Activated CD8-positive, alpha-beta memory T cell treated with anti-CD3 and anti-CD28 coated beads, Interleukin-2, amount 50 U/mL, for 4 hours (primary cell): Measurements from ENCODE around the gene XYLB.
"Not testable (repeated sequence)": the region's sequence is repeated elsewhere in the genome, so short reads cannot be mapped to it uniquely, and the experiment has no call there.

Experiments used
- DNase-seq: peaks from one replicate; pipeline ENCODE4 v3.0.0-alpha.2; 2020

Gene XYLB

GRCh38 chr3:38401246-38401962 is 54.8 kb downstream of the XYLB start:
- no peak for DNase-seq

- no peak for DNase-seq
Measured at GRCh38 chr3:38404286-38404685, 57.7 kb downstream of the XYLB start.

DNA sequence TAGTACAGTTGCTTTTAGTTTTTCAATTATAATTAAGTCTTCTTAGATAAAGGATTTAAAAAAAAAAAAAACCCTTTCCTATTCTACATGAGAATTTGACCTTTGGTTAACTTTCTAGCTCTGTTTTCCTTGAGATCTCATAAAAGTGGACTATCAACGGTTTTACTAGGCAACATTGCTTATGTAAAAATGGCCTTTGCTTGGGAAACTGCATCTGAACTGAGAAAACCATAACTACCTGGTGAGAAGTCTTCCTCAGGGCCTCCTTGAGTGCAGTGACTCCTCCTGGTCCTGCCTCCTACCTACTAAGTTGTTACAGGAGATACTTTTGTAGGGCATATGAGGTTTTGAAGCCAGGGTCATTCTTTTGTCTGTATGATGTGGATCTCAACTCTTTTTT is 65.0 kb downstream of the XYLB start:
- no peak for DNase-seq

- not testable (repeated sequence) for DNase-seq
Measured at GRCh38 chr3:38420758-38421157, 74.2 kb downstream of the XYLB start.

DNA sequence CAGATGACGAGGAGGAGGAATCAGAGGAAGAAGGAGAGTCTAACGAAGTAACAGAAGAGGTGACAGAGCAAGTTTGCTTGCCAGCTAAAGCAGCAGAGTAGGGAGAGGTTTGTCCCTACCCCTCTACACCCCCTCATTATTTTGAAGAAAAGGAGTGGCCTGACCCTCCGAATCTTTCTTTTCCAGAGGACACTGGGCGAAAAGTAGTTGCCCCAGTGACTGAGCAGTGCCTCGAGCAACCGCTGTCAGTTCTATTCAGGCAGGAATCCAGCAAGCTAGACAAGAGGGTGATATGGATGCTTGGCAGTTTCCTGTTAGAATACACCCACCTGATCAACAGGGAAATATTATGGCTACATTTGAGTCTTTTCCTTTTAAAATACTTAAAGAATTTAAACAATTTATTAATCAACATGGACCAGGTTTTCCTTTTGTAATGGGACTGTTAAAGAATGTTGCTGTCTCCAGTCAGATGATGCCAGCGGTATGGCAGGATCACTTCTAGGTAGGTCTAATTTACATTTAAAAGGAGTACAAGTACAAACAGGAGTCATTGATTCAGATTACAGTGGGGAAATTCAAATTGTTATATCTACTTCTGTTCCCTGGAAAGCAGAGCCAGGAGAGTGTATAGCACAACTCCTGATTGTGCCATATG is 75.2 kb downstream of the XYLB start:
- DNase-seq, result no peak

DNA sequence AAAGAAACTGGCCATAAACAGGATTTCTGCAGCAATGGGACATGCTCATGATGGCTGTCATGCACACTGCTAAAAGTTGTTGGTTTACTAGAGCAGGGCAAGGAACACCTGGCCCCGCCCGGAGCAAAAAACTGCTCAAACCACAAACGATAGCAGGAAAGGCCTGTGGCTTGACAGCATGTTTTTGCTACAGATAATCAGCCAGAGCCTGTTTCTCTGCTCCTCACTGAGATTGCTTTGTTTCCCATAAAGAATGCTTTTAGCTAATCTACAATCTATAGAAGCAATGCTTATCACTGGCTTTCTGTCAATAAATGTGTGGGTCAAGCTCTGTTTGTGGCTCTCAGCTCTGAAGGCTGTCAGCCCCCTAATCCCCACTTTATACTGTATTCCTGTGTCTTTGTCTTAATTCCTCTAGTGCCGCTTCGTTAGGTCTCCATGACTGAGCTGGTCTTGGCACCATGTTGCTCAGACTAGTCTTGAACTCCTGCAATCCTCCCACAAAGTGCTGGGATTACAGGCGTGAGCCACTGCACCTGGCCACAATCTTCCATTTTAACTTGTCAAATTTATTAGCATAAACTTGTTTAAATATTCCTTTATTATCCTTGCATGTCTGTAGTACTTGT is 80.3 kb downstream of the XYLB start:
- not testable (repeated sequence) for DNase-seq

DNA sequence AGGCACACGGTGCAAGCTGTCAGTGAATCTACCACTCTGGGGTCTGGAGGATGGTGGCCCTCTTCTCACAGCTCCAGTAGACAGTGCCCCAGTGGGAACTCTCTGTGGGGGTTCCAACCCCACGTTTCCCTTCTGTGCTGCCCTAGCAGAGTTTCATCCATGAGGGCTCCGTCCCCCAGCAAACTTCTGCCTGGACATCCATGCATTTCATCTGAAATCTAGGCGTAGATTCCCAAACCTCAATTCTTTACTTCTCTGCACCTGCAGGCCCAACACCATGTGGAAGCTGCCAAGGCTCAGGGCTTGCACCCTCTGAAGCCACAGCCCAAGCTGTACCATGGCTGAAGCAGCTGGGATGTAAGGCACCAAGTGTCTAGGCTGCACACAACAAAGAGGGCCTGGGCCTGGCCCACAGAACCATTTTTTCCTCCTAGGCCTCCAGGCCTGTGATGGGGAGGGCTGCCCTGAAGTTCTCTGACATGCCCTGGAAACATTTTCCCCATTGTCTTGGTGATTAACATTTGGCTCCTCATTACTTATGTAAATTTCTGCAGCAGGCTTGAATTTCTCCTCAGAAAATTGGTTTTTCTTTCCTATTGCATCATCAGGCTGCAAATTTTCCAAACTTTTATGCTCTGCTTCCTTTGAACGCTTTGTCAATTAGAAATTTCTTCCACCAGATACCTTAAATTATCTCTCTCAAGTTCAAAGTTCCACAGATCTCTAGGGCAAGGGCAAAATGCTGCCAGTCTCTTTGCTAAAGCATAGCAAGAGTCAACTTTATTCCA is 86.5 kb downstream of the XYLB start:
- not testable (repeated sequence) for DNase-seq

DNA sequence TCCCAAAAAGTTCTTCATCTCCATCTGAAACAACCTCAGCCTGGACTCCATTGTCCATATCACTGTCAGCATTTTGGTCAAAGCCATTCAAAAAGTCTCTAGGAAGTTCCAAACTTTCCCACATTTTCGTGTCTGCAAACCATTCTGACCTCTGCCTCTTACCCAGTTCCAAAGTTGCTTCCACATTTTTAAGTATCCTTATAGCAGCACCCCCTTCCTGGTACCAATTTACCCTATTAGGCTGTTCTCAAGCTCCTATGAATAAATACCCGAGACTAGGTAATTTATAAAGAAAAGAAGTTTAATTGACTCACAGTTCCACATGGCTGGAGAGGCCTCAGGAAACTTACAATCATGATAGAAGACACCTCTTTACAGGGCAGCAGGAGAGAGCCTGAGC is 87.1 kb downstream of the XYLB start:
- DNase-seq, result not testable (repeated sequence)

DNA sequence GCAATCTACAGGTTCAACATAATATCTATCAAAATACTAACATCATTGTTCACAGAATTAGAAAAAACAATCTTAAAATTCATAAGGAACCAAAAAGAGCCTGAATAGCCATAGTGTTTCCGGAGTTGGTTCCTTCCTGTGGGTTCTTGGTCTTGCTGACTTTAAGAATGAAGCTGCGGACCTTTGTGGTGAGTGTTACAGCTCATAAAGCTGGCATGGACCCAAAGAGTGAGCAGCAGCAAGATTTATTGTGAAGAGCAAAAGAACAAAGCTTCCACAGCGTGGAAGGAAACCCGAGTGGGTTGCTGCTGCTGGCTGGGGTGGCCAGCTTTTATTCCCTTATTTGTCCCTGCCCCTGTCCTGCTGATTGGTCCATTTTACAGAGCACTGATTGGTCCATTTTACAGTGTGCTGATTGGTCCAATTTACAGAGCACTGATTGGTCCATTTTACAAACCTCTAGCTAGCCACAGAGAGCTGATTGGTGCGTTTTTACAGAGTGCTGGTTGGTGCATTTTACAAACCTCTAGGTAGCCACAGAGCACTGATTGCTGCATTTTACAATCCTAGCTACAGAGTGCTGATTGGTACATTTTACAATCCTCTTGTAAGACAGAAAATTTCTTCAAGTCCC is 92.0 kb downstream of the XYLB start:
- DNase-seq, result not testable (repeated sequence)

DNA sequence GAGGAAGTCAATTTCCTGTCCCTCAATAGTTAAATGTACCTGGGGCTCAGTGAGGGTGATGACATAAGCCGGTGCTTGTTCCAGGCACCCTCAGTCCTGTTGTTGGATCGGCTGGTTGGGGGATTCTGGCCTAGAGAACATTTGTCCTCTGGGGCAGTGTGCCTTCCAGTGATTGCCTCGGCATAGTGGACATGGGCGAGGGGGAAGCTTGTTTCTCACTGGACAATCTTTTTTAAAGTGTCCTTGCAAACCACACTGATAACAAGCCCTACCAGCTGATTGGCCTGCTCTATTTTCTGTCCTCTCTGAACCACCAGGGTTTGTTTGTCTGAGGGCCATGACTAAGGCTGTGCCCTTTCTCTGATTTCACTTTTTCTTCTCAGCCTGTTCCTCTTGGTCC is 96.6 kb downstream of the XYLB start:
- DNase-seq, result not testable (repeated sequence)

DNA sequence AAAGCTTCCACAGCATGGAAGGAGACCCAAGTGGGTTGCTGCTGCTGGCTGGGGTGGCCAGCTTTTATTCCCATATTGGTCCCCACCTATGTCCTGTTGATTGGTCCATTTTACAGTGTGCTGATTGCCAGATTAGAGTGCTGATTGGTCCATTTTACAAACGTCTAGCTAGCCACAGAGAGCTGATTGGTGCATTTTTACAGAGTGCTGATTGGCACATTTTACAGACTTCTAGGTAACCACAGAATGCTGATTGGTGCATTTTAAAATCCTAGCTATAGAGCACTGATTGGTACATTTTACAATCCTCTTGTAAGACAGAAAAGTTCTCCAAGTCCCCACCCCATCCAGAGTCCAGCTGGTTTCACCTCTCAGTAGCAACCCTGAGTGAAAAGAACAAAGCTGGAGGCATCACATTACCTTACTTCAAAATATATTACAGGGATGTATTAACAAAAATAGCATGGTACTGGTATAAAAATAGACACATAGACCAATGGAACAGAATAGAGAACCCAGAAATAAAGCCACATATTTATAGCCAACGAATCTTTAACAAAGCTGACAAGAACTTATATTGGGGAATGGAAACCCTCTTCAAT is 99.6 kb downstream of the XYLB start:
- DNase-seq, result no peak

- no peak for DNase-seq
Measured at GRCh38 chr3:38446812-38447211, 100.2 kb downstream of the XYLB start.

DNA sequence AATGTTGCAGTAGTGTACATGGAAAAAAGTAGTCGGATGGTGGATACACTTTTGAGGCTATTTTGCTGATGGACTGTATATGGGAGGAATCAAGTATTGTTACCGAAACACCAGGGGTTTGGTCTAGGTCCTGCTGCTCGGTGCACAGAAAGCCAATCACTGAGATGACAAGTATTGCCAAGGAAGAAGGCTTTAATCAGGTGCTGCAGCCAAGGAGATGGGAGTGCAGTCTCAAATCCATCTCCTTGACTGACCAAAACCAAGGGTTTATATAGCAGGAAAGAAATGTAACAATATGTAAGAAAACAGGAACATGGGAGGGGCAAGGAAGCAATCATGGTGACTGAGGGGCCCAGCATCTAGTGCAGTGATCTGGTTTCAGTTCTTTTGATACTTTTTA is 104.3 kb downstream of the XYLB start:
- no peak for DNase-seq

DNA sequence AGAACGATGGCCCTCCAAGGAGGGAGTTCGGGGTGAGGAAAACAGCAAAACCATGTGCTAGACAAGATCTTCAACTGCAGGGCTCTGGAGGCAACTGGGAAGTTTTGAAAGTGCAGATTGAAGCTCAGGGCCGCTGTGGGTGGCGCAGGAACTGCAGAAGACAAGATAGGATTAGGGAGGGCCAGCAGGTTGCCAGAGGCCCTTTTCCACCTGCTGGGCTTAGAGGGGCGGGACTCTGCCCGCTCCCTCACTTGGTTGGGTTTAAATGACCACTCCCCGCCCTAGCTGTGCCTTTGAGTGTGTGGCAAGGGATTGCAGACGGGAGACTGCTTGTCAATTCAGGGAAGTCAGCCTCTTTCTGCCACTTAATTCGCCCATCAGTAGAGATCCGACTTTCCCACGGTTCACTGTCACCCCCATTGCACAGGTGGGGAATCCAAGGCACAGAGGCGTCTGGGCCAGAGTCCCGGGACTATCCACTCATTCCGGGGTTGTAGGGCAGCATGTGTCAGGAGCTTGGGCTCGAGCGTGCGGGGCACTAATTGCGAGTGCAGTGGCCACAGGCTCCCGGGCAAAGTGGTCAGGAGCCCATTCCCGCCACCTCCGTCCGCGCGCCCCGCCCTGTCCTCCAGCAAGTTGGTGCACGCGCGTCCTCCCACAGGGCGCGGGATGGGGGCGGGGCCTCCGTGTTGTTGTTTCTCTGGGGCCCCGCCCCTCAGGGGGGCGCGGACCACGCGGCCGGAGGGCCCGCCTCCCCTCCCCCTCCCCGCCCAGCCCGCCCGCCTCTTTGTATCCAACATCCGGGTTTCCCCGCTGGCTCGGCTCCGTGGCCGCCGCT is 106.7 kb downstream of the XYLB start, which contains the start of gene ACVR2B:
TSS of gene ACVR2B (plus strand) at position 816 of the 838 bp plus-strand sequence. CDS start 433 bp downstream, outside the sequence.
- peak; percentile 75 for DNase-seq

DNA sequence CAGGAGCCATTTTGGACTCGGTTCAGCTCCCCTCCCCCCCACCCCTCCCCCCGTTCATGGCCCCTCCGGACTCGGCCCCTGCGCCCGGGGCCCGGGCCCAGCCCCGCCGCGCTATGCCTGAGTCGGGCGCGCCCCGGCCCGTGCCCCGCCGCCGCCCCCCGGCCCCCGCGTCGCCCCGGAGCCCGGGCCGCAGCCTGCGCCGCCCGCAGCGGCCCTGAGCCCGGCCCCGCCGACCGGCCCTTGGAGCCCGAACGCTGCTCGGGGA is 107.3 kb downstream of the XYLB start:
- no peak for DNase-seq

DNA sequence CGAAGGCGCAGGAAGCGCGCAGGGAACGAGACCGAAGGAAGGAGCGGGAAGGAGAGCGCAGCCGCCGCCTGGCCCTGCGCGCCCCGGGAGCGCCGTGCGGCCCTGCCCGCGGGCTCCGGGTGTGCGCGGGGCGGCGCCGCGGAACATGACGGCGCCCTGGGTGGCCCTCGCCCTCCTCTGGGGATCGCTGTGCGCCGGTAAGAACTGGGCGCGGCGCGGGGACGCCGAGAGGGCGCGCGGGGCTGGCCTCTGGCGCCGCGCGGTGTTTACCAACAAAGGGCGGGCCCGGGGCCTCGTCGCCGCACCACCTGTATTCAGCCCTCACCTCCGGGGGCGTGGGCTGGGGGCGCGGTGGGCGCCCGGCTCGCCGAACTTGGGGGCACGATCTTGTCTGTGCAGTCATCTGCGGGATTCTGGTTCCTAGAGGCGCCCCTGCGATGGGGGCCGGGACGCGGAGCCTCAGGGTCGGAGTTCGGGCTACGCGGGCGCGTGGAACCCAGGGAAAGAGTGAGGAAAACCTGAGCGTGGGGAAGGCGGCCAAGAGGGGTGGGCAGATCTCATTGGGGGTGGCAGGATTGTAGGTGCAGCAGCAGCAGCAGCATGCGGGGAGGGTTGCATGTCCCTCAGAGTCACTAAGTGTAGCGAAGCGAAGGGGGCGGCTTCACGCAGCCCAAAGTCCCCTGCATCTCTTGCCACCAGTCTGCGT is 107.7 kb downstream of the XYLB start:
- DNase-seq, result peak; percentile 29

DNA sequence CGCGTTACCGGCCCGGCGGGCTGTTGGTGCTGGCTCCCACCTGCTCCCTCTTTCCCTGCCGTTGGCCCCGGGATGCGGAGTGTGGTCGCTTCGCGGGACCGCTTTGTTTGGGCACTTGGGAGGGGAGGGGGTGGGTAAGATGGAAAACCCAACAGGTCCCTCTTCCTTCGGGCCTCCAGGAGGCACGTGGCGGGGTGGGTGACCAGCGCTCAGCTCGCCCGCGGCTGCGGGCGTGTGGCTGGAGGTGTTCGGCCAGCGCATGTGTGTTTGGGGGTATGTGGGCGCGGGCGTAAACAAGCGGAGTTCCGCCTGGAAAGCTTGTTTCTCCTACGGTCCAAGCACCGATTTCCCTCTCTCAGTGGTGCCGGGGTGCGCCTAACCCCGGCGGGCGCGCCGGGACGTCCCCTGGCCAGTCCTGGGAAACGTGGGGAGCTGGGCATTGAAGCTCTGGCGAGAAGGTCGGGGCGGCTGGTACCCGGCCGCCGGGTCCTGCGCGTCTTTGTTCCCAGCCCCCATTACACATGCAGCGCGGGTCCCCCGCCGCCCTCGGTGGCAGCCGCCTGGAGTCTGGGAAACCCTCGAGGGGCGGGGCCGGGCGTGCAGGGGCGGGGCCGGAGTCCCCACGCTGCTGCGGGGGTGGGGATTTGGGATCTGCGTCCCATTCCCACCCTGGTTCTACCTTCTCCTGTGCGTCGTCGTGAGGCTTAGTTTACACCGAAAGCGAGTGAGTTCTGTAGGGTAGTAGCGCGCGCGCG is 108.5 kb downstream of the XYLB start:
- DNase-seq, result peak; percentile 34

DNA sequence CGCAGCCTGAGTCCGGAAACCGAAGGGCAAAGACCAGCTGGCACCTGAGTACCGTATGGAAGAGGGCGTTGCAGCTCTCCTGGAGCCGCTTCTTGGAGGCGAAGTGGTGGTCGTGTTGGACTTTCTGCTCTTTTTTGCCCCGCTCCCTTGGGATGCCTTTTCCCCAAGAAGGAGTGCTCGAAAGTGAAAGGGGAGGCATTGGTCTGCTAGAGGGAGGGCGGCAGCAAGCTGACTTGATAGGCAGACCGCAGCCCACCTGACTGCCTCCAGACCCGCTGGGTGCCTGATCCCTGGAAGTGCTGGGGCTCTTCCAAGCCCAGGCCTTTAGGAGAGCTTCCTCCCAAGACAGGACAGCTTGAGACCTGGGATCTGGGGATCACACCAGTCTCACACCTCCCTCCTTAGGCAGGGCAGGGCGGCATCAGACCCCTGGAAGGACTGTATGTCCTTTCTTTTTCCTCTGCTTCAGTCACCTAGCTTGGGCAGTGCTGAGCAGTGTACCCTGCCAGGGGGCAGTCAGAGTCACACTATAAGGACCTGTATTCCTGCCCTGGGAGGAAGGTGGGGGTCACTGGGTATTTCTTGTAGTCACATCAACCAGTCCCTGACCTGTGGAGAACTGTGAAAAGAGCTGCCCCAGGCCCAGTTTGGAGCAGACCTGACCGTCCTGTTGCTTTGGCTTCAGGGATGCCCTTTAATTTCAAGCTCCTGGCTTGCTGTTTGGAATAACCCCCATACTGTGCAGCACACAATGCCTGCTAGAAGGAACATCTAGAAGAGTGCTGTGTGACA is 109.2 kb downstream of the XYLB start:
- DNase-seq, result no peak
